Measurements from ENCODE around the gene PRKCG.

PRKCG gene

DNA sequence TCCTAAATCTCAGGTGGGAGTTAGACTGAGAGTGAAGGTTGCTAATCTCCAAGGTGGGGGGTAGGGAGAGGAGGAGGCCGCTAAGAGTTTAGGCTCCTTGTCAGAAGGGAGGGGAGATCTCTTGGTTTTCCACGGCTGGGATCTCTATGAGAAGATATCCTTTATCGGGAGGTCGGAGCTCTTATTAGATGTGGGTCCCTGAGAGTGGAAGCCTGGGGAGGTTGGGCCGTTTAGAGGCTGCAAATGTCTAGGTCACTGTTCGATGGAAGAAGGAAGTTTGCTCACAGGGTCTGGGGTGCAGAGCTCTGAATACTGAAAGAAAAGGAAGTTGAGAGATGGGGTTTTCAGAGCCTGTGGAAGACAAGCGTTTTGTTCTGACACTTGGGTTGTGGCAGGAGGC, 10.5 kb upstream of the PRKCG start:
- DNase-seq (ENCODE audit: low read depth, low spot score), result no peak

GRCh38 chr19:53872762-53873161, 9.2 kb upstream of the PRKCG start:
- no peak for DNase-seq (ENCODE audit: low read depth, low spot score)

DNA sequence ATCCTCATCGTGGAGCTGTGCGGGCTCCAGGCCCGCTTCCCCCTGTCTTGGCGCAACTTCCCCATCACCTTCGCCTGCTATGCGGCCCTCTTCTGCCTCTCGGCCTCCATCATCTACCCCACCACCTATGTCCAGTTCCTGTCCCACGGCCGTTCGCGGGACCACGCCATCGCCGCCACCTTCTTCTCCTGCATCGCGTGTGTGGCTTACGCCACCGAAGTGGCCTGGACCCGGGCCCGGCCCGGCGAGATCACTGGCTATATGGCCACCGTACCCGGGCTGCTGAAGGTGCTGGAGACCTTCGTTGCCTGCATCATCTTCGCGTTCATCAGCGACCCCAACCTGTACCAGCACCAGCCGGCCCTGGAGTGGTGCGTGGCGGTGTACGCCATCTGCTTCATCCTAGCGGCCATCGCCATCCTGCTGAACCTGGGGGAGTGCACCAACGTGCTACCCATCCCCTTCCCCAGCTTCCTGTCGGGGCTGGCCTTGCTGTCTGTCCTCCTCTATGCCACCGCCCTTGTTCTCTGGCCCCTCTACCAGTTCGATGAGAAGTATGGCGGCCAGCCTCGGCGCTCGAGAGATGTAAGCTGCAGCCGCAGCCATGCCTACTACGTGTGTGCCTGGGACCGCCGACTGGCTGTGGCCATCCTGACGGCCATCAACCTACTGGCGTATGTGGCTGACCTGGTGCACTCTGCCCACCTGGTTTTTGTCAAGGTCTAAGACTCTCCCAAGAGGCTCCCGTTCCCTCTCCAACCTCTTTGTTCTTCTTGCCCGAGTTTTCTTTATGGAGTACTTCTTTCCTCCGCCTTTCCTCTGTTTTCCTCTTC, 8.0 kb upstream of the PRKCG start:
- no peak for DNase-seq (ENCODE audit: low read depth, low spot score)

DNA sequence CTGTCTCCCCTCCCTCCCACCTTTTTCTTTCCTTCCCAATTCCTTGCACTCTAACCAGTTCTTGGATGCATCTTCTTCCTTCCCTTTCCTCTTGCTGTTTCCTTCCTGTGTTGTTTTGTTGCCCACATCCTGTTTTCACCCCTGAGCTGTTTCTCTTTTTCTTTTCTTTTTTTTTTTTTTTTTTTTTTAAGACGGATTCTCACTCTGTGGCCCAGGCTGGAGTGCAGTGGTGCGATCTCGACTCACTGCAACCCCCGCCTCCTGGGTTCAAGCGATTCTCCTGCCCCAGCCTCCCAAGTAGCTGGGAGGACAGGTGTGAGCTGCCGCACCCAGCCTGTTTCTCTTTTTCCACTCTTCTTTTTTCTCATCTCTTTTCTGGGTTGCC, 7.4 kb upstream of the PRKCG start:
- no peak for DNase-seq (ENCODE audit: low read depth, low spot score)

DNA sequence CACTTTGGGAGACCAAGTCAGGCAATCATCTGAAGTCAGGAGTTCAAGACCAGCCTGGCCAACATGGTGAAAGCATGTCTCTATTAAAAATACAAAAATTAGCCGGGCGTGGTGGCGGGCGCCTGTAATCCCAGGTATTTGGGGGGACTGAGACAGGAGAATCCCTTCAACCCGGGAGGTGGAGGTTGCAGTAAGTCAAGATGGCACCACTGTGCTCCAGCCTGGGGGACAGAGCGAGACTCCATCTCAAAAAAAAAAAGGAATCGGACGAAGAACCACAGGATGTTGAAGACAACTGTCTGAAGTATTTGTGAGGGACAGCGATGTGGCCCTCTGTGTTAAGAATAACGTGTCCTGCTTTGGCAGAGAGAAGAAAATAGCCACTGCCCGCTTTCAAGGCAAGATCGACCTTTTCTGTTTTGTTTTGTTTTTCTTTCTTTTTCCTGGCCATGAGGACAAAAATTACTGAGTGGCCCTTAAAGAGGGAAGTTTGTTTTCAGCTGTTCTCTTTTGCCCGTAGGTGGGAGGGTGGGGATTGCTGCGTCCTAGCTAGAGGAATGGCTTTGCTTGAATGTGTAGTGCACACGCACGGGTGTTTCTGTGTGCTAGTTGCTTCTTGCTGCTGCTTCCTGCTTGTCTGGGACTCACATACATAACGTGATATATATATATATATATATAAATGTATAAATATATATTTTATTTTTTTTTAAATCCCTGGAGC, 6.2 kb upstream of the PRKCG start:
- DNase-seq (ENCODE audit: low read depth, low spot score), result no peak

- no peak for DNase-seq (ENCODE audit: low read depth, low spot score)
Measured at GRCh38 chr19:53876651-53877224, 5.3 kb upstream of the PRKCG start.

- no peak for DNase-seq (ENCODE audit: low read depth, low spot score)
Measured at GRCh38 chr19:53877361-53877766, 4.6 kb upstream of the PRKCG start.

DNA sequence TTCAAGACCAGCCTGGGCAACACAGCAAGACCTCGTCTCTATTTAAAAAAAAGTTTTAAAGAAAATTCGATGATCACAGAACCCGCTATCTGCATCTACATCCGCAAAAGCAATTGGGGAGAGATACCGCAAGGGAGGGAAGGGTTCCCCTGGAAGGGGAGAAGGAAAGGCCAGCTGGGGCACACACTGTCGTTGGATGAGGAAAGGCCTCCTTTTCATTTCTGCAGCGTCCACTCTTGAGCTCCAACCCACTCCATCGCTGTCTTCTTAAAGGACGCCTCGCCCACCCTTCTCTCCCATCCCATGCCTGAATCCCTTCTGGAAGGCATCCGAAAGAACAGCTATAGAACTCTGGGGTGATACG, 3.2 kb upstream of the PRKCG start:
- no peak for DNase-seq (ENCODE audit: low read depth, low spot score)

DNA sequence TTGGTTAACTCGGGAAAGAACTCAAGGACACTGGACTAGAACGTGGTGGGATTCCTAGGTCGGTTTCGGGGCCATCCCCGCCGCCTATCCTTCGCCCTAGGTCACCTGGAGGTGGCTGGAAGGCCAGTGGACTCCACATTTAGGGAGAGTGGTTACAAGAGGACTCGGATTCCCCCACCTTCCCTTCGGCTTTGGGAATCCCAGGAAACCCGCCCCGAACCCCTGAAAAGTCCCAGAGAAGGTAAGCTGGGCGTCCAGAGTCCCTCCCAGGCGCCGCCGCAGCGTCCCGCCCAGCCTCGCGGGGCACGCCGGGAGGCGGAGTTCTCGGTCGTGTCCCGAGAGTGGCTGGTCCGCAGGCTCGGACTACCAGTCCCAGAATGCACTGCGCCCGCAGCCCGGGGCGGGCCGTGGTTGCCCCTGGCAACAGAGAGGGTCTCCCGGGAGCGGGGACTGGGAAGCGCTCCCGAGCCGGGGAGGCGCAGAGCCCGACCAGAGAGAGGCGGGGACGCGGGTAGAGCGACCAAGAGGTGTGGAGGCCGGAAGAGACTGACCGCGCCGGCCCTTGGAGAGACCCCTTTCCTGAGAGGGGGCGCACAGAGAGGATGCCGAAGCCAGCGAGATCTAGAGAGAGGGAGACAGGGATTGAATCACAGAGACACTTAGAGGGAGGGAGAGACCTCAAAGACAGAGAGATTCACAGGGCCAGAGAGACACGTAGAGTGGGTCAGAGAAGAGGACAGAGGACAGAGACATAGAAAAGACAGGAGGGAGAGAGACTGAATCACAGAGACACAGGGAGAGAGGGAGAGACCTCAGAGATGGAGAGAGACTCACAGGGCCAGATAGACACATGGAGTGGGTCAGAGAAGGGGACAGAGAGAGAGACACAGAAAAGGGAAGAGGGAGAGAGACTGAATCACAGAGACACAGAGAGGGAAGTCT, 2.6 kb upstream of the PRKCG start:
- peak; percentile 98 for DNase-seq (ENCODE audit: low read depth, low spot score)

DNA sequence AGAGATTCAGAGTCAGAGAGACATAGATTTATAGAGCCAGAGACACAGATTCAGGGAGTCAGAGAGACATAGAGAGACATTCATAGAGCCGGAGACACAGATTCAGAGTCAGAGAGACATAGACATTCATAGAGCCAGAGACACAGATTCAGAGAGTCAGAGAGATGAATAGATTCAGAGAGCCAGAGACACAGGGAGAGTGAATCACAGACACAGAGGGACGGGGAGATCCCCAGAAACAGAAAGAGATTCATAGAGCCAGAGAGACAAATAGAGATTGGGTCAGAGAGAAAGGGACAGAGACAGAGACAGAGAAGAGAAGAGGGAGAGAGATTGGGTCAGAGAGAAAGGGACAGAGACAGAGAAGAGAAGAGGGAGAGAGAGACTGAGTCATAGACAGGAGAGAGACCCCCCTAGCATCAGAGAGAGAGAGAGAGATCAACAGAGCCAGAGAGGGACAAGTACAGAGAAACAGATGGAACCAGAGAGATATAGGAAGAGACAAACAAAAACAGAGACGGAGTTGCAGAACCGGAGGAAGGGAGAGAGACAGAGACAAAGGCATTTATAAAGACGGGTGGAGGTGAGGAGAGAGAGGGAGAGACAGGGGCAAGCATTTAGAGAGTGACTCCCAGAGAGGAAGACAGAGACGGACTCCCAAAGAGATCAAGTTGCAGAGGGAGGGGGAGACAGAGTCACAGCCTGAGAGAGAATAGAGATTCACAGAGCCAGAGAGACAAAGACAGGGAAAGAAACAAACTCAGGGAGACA, 1.1 kb upstream of the PRKCG start:
- no peak for DNase-seq (ENCODE audit: low read depth, low spot score)

DNA sequence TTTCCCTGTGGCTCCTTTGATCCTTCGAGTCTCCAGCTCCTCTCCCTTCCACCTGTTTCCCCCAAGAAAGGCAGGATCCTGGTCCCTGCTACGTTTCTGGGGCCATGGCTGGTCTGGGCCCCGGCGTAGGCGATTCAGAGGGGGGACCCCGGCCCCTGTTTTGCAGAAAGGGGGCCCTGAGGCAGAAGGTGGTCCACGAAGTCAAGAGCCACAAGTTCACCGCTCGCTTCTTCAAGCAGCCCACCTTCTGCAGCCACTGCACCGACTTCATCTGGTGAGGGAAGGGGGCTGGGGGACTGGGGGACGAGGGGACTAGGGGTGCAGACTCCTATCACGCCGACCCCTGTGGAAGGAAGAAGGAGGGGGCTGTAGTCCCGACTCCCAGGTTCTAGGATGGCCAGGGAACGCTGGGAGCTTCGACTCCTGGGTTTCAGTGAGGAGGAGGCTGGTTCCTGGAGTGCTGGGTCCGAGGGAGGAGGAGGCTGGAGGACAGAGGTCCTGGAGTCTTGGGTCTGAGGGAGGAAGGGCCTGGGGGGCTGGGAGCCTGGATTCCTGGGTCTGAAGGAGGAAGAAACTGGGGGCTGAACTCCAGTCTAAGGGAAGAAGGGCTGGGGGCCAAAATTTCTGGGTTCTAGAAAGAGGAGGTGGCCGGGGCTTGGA, 524 bp downstream of the PRKCG start:
- no peak for DNase-seq (ENCODE audit: low read depth, low spot score)

GRCh38 chr19:53883231-53883661, 1.2 kb downstream of the PRKCG start:
- no peak for DNase-seq (ENCODE audit: low read depth, low spot score)

DNA sequence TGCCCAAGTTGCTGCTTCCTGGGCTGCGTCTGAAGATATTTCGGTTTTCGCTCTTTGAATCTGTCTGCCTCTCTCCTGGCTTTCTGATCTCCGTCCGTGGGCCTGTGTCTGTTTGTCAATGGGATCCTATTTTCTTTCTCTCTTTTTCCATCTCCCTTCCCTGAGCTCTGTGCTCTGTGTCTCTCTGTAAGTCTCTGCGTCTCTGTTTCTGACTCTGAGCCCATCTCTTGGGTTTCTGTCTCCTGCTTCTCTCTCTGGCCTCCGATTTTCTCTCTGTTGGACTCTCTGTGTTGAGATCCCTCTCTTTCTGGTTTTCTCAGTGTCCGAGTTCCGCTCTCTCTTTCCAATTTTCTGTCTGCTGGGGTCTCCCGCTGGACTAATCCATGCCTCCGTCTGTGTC, 1.7 kb downstream of the PRKCG start:
- no peak for DNase-seq (ENCODE audit: low read depth, low spot score)

DNA sequence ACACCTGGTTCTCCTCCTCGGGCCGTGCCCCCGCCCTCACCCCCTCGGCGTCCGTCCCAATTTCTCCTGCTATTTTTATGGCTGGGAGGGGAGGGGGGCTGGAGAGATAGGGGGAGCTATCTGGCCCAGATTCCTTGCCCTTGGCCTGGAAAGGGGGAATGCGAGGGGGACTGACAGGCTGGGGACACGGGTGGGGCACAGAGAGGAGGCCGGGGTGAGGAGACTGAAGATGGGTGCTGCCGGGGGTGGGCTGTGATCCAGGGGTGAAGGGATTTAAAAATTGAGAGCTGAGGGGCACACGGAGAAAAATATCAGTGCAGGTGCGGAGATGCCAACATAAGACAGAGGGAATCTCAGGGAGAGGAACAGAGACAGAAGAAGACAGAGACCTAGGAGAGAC, 2.3 kb downstream of the PRKCG start:
- no peak for DNase-seq (ENCODE audit: low read depth, low spot score)

- no peak for DNase-seq (ENCODE audit: low read depth, low spot score)
Measured at GRCh38 chr19:53885036-53885435, 3.0 kb downstream of the PRKCG start.

- DNase-seq (ENCODE audit: low read depth, low spot score), result no peak
Measured at GRCh38 chr19:53892301-53892980, 10.4 kb downstream of the PRKCG start.

- no peak for DNase-seq (ENCODE audit: low read depth, low spot score)
Measured at GRCh38 chr19:53892981-53893325, 11.0 kb downstream of the PRKCG start.

GRCh38 chr19:53894707-53895106, 12.7 kb downstream of the PRKCG start:
- no peak for DNase-seq (ENCODE audit: low read depth, low spot score)

GRCh38 chr19:53896682-53897081, 14.7 kb downstream of the PRKCG start:
- no peak for DNase-seq (ENCODE audit: low read depth, low spot score)

GRCh38 chr19:53897459-53897858, 15.5 kb downstream of the PRKCG start:
- DNase-seq (ENCODE audit: low read depth, low spot score), result no peak
